ENCODE measurements around the gene C1orf35. TPM values are rescaled to one million over a fixed set of nuclear protein-coding genes. Genes with fewer than 3 reads are reported as not detected.

The C1orf35 gene
- total RNA-seq, 1 donor from 2014 or later: 14.7 TPM

- DNase-seq (ENCODE audit: extremely low spot score in 2 of 2): no peak
- Histone ChIP-seq H3K4me1 (peaks cover 100% of the 10 kb centered on the region), H3K4me3 (peak overlapping the region in 1 of 2 donors; percentile 4), H3K36me3 (no peaks in the 10 kb centered on the region), H3K9me3 (no peaks in the 10 kb centered on the region), H3K27me3 (no peaks in the 10 kb centered on the region), H3K27ac (peak overlapping the region; percentile 2)
- TF ChIP-seq POLR2AphosphoS5 (IDR thresholded peaks at IDR 0.05; ENCODE audit: insufficient read depth in 1 of 2, low read depth in 1 of 2) (no peak), POLR2A (IDR thresholded peaks at IDR 0.05) (no peak), CTCF (IDR thresholded peaks at IDR 0.05) (no peak)
- intact Hi-C loops (cut with DNase I): loop anchor here (10.0 kb wide), 2 partner anchors 76 to 354 kb away; partner anchors contain the start of genes IBA57, JMJD4 and SNAP47
Observed at GRCh38 chr1:228088586-228089498, 14.3 kb downstream of the C1orf35 start.

- no peak for TF ChIP-seq CTCF (IDR thresholded peaks at IDR 0.05)
- peak in 1 of 2 donors; percentile 30 for TF ChIP-seq POLR2AphosphoS5 (IDR thresholded peaks at IDR 0.05; ENCODE audit: insufficient read depth in 1 of 2, low read depth in 1 of 2)
- H3K27ac ChIP-seq: peak overlapping the region; percentile 2
- intact Hi-C loops (cut with DNase I): loop anchor here (10.0 kb wide), 2 partner anchors 77 to 353 kb away; partner anchors contain the start of genes IBA57, JMJD4 and SNAP47
- no peak for DNase-seq (ENCODE audit: extremely low spot score in 2 of 2)
- peak overlapping the region; percentile 4 to 5 for H3K4me3 ChIP-seq
- H3K36me3 ChIP-seq: no peaks in the 10 kb centered on the region
- no peaks in the 10 kb centered on the region for H3K27me3 ChIP-seq
- H3K4me1 ChIP-seq: peaks cover 93% of the 10 kb centered on the region
- no peaks in the 10 kb centered on the region for H3K9me3 ChIP-seq
Observed at GRCh38 chr1:228087771-228088251, 15.3 kb downstream of the C1orf35 start.

GRCh38 chr1:228085287-228085951 lies 17.7 kb downstream of the C1orf35 start:
- H3K4me1 ChIP-seq: peaks cover 84% of the 10 kb centered on the region
- intact Hi-C loops (cut with DNase I): loop anchor here (10.0 kb wide), 2 partner anchors 79 to 351 kb away; partner anchors contain the start of genes IBA57, JMJD4 and SNAP47
- peak overlapping the region; percentile 91 to 99 for H3K4me3 ChIP-seq
- H3K9me3 ChIP-seq: no peaks in the 10 kb centered on the region
- peak overlapping the region; percentile 100 for H3K27ac ChIP-seq
- no peak for DNase-seq (ENCODE audit: extremely low spot score in 2 of 2)
- no peaks in the 10 kb centered on the region for H3K36me3 ChIP-seq
- no peaks in the 10 kb centered on the region for H3K27me3 ChIP-seq
- no peak for TF ChIP-seq POLR2A (IDR thresholded peaks at IDR 0.05)
- no peak for TF ChIP-seq CTCF (IDR thresholded peaks at IDR 0.05)
- TF ChIP-seq POLR2AphosphoS5 (IDR thresholded peaks at IDR 0.05; ENCODE audit: insufficient read depth in 1 of 2, low read depth in 1 of 2): no peak

GRCh38 chr1:228084797-228085196 lies 18.3 kb downstream of the C1orf35 start:
- Histone ChIP-seq H3K27me3 (no peaks in the 10 kb centered on the region), H3K4me1 (peaks cover 84% of the 10 kb centered on the region), H3K9me3 (no peaks in the 10 kb centered on the region), H3K27ac (peak overlapping the region; percentile 100), H3K36me3 (no peaks in the 10 kb centered on the region), H3K4me3 (peak overlapping the region; percentile 91 to 99)
- no peak for DNase-seq (ENCODE audit: extremely low spot score in 2 of 2)
- intact Hi-C loops (cut with DNase I): loop anchor here (10.0 kb wide), 2 partner anchors 80 to 350 kb away; partner anchors contain the start of genes IBA57, JMJD4 and SNAP47
- TF ChIP-seq POLR2A (IDR thresholded peaks at IDR 0.05) (no peak), CTCF (IDR thresholded peaks at IDR 0.05) (no peak), POLR2AphosphoS5 (IDR thresholded peaks at IDR 0.05; ENCODE audit: insufficient read depth in 1 of 2, low read depth in 1 of 2) (no peak)
